Activated CD4-positive, alpha-beta T cell treated with anti-CD3 and anti-CD28 coated beads, Interleukin-2, amount 50 U/mL, for 48 hours (primary cell): ENCODE measurements around the gene NEU4.
"Not testable (repeated sequence)": the region's sequence is repeated elsewhere in the genome, so short reads cannot be mapped to it uniquely, and the experiment has no call there.

Source experiments
- DNase-seq, 2 experiments: peaks; one replicate each; pipeline ENCODE4 v3.0.0-alpha.2; 2020

Gene NEU4

DNA sequence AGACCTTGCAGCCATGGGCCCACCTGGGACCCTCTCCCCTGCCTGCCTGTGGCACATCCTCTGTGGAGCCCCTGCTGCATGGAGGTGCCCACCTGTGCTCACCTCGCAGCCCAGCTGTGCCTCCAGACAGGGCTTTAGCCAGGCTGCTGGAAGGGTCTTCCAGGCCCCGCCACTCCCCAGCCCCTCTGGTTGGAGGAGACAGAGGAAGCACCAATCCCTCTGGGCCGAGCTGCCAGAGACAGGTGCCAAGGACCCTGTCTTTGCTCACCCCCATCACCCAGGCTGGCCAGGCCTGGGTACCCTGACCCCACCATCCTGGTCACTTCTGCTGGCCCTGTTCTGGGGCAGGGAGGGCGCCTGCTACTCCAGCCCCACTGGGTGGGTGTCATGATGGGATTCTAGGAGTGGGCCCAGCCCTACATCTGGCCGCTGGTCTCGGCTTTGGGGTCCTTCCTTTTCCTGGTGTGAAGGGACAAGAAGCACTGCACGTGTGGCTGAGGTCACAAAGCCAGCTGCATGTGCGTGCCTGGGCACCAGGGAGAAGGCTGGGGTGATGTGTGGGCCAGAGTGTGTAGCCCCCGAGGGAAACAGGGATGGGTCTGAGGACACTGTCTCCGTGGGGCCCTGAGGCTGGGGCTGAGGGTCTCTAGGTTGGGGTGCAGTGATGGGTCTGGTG, 9.3 kb upstream of the NEU4 start:
- DNase-seq: peak in 1 of 2 experiments; percentile 2

DNA sequence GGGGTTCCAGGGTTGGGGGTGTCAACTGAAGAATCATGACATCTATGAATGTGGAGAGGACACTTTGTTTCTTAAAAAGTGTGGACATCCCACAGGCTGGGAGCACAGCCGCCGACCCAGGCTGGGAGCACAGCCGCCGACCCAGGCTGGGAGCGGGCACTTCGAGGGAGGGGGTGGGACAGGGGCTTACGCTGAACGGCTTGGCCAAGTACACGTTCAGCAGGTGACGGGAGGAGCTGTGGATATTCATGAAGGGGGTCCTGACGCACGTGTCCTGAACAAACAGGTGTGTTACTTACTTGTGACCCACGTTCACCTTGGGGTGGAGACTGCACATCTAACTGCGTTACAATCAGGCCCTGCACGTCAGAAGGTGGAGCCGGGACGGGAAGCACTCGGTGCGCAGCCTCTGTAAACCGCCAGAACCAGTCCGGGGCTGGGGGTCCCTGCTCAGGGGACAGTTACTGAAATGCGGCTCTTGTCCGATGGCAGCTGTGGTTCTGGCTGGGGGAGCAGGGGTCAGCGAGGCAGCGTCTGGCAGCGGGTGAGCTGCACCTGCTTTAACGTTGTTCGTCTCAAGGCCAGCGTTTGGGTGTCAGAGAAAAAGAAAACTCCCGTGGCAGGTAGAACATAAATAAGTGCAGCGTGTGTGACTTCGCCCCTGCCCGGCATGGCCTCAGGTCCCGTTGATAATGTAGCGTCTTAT, 8.6 kb upstream of the NEU4 start:
- DNase-seq: peak in 1 of 2 experiments; percentile 2

DNA sequence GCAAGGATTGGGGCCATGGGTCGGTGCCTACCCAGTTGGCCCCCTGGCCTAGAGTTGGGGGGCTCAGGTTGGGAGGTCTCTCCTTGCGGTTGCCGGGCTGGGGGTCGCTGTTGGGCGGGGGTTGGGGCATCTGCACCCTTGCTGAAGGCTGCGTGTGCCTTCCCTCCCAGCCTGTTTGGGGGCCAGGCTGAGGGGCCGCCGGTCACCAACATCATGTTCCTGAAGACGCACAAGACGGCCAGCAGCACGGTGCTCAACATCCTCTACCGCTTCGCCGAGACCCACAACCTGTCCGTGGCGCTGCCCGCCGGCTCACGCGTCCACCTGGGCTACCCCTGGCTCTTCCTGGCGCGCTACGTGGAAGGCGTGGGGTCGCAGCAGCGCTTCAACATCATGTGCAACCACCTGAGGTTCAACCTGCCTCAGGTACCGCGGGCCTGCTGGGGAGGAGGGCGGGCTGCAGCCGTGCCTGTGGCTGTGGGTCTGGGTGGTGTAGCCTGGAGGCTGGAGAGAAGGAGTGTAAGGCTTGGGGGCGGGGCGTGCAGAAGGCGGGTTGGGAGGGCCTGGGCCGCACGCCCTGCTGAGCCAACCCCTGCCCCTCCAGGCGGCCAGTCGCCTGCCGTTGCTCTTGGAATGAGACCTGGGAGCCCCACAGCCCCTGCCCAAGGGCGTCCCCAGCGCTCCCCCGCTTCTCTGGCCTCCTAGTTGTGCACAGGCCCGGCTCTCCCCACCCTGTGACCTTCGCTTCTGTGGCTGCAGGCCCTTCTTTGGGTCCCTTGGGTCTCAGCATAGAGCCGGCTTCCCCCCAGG, 7.2 kb upstream of the NEU4 start:
- DNase-seq: peak in 1 of 2 experiments; percentile 1

DNA sequence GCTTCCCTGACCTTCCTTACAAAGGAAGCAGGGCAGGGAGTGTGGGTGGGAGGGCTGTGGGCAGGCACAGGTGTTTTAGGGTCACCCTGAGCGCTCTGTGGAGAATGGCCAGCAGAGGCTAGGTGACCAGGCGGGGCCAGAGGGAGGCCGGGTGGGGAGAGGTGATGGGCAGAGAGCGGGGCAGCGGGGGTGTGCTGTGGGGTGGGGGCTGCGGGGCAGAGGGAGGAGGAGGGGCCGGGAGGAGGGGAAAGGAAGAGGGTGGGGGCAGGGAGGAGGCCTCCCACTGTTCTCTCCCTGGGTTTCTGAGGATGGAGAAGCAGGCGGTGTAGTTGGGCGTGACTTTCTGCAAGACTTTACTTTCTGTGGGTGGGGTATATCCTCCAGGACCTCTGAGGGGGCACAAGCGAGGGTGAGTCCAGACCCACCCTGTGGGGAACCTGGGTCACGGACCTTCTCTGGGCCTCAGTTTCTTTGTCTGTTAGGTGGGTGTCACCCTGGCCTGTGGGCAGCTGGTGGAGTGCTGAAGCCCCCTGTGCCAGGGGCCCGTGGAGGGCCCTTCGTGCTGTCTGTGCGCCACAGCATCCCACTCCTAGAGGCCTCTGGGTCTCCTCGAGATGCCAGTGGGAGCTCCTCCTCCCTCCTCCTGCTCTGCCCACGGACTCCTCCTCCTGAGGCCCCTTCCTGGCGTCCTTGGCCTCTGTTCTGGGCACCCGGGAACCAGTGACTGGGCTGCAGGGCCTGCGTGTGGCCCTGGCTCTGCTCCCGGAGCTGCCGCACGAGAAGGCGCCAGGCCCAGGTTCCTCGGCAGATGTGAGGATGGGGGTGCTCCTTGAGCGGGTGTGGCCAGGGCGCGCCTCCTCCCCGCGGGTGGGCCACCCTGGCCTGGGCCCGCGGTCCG, 6.3 kb upstream of the NEU4 start:
- no peak for DNase-seq

DNA sequence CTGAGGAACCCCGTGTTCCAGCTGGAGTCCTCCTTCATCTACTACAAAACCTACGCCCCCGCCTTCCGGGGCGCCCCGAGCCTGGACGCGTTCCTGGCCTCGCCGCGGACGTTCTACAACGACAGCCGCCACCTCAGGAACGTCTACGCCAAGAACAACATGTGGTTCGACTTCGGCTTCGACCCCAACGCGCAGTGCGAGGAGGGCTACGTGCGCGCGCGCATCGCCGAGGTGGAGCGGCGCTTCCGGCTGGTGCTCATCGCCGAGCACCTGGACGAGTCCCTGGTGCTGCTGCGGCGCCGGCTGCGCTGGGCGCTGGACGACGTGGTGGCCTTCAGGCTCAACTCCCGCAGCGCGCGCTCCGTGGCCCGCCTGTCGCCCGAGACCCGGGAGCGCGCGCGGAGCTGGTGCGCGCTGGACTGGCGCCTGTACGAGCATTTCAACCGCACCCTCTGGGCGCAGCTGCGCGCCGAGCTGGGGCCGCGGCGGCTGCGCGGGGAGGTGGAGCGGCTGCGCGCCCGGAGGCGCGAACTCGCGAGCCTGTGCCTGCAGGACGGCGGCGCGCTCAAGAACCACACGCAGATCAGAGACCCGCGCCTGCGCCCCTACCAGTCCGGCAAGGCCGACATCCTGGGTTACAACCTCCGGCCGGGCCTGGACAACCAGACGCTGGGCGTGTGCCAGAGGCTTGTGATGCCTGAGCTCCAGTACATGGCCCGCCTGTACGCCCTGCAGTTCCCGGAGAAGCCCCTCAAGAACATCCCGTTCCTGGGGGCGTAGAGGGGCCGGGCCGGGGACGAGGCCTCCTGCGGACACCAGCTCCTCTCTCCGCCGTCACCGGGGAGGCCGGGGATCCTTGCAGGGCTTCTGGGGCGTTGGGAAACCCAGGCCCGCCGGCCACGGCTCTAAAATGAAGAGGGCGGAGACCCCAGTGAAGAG, 5.3 kb upstream of the NEU4 start:
- peak; percentile 56 to 59 for DNase-seq

DNA sequence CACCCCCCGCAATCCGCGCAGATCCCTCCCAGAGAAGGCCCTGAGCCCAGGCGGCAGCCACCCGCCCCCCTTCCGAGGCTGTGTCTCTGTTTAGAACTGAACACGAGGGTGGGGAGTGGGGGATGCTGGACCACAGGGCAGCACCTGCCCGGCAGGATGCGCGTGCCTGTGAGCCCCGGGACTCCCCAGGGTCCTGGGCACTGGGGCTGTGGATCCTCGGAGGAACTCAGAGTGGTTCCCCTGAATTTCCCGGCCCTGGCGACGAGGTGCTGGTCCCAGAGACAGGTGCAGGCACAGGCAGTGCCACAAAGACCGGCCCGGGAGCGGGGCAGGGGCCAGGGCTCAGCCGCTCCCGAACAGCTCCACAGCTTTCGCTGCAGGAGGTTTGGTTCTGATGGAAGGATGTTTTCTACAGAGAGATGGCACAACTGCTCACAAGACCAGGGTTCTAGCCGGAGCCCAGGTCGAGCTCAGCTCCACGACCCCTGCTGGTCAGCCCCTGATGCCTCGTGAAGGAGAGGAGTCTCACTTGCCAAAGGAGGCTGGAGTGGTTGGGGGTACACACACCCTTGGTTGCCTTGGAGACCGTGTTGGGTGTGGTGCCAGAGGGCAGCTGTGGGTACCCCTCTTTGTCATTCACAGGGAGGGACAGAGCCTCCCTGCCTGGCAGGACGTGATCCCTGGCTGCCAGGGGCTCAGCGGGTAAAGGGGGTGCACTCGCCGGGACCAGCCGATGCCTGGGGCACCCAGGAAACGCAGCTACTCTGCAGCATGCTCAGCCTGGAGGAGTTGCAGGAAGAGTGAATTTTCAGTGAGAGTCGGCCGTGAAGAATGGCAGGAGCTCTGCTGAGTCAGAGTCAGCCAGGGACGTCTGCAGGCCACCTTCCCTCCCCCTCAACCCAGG, 4.4 kb upstream of the NEU4 start:
- DNase-seq: peak; percentile 28 to 44

DNA sequence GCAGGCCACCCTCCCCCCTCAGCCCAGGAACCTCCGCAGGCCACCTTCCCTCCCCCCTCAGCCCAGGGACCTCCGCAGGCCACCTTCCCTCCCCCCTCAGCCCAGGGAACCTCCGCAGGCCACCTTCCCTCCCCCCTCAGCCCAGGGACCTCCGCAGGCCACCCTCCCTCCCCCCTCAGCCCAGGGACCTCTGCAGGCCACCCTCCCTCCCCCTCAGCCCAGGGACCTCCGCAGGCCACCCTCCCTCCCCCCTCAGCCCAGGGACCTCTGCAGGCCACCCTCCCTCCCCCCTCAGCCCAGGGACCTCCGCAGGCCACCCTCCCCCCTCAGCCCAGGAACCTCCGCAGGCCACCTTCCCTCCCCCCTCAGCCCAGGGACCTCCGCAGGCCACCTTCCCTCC, 2.8 kb upstream of the NEU4 start:
- DNase-seq: not testable (repeated sequence)

DNA sequence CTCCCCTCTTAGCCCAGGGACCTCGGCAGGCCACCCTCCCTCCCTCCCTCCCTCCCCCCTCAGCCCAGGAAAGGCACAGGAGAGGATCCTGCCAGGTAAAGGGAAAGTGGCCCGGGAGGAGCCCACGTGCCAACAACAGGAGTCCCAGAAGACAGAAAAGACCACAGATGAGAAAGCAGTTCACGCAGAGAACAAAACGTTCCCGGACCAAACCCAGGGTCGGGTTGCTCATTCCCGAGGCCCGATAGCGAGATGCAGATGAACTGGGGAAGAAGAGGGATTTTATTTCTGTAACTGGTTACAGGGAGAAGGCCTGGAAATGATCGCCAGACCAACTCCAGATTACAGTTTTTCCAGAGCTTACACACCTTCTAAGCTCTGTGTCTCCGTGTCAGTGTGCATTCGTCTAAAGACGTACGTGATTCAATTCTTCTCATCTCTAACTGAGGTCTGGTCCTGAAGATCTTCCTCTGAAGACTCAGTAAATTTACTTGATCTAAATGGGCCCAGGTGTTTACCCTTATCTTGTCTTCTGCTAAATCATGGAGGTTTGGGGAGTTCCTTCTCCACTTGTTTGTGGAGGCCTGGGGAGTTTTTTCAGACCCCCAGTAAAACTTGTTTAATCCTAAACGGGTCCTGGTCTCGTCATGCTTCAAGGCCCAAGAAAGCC, 807 bp upstream of the NEU4 start:
- no peak for DNase-seq

DNA sequence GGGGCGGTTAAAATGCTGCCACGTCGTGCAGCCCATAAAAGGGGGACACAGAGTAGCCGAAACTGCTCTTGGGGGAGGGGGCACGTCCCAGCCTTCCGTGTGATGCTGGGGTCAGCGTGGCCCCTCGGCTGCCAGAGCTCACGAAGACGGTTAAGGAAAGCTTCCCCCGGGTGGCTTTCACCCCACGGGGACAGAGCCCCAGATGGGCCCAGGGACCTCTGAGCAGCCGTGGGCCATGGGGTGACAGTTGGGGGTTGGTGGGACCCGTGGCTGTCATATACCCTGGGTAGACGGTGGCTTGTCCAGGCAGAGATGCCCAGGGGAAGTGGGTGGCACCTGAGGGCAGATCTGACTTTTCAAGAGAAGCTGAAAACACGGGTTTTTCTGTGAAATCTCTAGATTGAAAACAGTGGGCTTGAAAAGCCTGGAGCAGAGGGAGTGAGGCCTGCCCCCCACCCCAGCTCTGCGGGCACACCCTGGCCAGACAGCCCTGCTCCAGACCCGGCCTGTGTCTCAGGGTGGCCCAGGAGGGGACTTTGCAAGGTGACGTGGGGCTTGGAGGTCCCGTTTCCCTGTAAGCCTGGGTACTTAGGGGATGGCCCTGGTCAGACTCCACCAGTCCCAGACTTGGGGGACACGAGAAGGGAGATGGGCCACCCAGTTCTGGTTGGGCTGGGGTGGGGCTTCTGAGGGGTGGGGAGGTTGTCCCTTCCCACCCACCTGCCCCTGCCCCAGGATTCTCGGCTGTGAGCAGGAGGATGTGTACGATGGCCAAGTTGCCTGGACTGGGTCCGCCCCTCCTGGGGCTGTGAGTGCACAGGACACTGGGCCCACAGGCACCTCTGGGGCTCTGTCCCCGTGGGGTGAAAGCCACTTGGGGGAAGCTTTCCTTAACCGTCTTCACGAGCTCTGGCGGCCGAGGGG, 652 bp downstream of the NEU4 start:
- DNase-seq: no peak

DNA sequence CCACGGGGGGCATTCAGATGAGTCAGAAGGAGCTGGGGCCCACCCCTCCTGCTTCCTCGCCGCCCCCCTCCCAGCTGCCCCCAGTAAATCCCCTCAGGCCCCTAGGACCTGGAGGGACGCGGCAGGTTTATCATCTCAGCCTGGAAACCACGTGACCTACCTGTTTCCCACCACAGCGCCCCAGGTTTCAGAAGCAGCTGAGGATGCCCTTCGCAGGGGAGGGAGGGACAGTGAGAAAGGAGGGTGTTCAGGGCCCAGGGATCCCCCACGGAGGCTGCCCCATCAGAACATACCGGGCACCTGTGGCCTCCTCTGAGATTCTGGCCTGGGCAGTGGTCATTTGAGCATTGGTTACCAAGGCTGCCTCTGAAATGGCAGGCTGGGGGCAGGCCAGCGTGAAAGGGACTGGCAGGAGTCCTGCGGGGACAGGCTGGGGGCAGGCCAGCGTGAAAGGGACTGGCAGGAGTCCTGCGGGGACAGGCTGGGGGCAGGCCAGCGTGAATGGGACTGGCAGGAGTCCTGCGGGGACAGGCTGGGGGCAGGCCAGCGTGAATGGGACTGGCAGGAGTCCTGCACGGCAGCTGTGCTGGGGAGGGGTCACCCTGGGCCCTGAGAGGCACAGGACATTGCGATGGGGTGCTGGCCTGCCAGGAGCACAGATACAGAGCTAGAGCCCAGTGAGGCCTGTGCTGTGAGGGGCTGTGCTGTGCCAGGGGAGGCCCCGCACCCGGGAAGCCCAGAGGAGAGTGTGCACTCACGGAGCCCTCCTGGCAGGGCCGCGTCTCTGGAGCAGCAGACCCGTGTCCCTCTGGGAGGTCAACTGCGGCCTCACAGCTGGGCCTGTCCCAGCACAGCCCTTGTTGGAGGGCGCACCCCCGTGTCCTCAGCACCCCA, 1.6 kb downstream of the NEU4 start:
- no peak for DNase-seq

DNA sequence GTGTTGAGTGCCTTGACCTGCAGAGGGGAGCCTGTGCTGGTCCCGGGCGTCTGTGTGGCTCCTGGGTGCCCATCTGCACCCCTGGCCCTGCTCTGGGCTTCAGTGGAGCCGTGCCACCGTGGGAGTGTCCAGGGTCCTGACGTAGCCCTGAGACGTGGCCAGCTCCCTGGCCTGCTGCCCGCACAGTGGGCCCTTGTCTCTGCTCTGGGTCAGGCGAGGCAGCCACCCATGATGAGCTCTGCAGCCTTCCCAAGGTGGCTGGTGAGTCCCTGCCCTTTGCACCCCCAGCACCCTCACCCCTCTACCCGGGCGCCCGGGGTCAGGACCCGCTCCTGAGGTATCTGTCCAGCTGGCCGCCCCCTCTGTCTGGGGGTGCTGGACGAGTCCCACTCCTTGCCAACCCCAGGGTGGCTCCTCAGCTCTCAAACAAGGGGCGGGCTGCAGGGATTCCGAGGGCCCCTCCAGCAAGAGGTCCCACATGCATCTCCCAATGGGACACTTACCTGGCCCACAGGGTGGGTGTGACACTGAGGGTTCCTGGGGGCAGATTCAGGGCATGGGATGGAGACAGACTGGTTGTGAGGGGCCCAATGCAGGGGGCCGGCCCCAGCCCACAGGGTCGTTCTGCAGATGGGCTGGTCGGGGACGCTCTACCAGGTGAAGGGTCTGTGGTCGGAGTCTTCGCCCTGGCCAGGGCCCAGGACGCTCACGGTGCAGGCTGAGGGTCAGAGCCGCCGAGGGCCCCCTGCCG, 2.4 kb downstream of the NEU4 start:
- DNase-seq: peak in 1 of 2 experiments; percentile 2

DNA sequence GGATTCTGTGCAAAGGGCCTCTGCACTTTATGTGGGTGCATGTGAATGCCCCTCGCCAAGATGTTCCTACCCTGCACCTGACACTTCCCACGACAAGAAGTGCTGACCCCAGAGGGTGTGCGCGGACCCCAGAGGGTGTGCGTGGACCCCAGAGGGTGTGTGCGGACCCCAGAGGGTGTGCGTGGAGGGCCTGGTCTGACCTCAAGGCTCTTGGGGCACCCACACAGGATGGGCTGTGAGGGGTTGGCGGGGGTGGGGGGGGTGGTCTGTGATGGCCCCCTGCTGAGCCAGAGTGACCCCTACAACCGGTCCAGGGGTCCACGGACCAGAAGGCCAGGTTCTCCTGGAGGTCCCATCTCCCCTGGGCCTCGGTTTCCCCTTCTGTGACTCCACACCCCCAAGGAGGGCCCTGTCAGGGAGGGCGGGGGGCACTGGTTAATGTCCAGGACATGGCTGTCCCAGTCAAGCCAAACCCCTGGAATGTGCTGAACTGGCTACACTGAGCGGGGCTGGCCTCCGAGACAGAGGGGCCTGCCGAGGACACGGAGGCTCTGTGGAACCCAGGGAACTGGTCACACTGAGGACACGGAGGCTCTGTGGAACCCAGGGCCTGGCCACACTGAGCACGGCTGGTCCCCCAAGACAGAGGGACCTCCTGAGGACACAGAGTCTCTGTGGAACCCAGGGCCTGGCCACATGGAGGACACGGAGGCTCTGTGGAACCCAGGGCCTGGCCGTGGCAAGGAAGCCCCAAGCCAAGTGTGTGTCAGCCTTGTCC, 3.1 kb downstream of the NEU4 start:
- DNase-seq: peak in 1 of 2 experiments; percentile 0

DNA sequence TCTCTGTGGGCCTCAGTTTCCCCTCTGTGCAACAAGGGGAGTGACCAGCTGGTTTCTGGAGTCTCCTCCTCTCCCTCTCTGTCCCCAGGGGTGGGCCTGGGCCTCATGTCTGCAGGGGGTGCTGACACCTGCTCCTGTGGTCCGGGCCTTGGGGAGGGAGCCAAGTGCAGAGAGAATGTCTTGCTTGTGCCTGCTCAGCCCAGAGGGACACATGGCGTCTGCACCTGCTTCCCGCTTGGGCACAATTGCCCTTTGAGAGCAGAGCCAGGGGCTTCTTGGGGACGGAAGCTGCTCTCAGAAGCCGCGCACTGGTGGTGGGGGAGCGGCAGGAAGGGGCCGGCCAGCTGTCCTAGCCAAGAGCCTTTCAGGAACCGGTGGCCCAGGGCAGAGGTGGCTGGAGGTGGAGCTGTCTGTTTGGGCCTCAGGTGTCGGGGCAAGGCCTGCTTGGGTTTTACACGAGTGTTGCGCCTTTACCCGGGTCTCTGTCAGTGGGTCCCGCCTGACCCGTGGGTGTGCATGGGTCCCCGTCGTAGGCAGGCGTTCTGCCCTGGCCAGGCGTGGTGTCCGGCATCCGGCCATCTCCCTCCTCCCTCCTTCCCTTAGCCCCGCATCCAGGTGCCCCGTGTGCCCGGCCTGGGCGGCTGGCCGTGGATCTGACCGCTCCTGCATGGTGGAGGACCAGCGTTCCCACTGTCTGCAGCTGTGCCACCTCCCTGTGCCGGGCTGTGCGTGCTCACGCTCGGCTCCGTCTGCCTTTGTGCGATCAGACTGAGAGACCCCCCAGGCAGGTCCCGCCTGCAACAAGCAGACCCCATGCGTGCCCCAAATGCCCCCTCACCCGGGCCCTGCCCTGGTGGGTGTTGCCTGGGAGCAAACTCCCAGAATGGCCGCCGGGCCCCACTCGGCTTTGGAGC, 4.0 kb downstream of the NEU4 start:
- DNase-seq: no peak

DNA sequence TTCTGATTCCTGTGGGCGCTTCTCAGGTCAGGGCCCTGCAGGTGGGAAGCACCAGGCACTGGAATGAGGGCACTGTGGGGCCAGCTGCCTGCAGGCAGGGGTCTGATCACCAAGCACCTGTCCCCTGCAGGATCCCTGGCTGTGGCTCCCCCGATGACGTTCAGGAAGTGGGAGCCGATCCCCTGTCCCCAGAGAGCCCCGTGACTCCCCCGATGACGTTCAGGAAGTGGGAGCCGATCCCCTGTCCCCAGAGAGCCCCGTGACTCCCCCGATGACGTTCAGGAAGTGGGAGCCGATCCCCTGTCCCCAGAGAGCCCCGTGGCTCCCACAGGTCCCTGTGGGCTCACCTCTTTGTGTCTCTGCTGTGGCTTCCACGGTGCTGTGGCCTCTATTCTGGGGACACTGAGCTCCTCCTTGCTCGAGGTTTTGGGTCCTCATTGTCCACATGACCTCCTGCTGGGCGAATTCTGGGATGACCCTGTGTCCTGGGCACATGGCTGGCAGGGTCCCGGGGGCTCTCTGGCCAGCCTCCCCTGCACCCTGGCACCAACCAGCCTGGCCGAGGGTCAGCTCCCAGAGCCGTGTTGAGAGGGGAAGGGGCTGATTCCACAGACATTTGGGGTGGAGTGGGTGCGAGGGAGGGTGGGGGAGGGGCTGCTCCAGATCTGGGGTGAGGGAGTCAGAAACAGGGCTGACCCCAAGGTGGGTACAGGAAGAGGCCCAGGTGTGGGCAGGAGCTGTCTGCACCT, 4.8 kb downstream of the NEU4 start:
- no peak for DNase-seq
